Measurements from ENCODE around the gene FYN. TPM values are rescaled to one million over a fixed set of nuclear protein-coding genes. Genes with fewer than 3 reads are reported as not detected.

FYN gene
- total and polyA plus RNA-seq, 4 donors: 11.2 to 28.3 (median 19.7) TPM

- no peaks in the 10 kb centered on the region for H3K9me3 ChIP-seq (ENCODE audit: control insufficient read depth in 4 of 4, low read length in 3 of 4)
- TF ChIP-seq REST (IDR thresholded peaks at IDR 0.05): no peak
- TF ChIP-seq NR2F2 (IDR thresholded peaks at IDR 0.05): no peak
- no peak for TF ChIP-seq ATF3 (IDR thresholded peaks at IDR 0.05)
- TF ChIP-seq SP1 (IDR thresholded peaks at IDR 0.05): no peak
- no peak for TF ChIP-seq RXRA (IDR thresholded peaks at IDR 0.05)
- no peak for TF ChIP-seq RAD21 (IDR thresholded peaks at IDR 0.05)
- TF ChIP-seq JUND (IDR thresholded peaks at IDR 0.05): no peak
- no peak for TF ChIP-seq CTCF (IDR thresholded peaks at IDR 0.05; ENCODE audit: low read depth, low read length, missing input control)
- TF ChIP-seq EGR1 (IDR thresholded peaks at IDR 0.05; ENCODE audit: low read depth in 2 of 2): no peak
- TF ChIP-seq YY1 (IDR thresholded peaks at IDR 0.05): no peak
- no peak for TF ChIP-seq HNF4G (IDR thresholded peaks at IDR 0.05)
- no peak for TF ChIP-seq ZBTB33 (IDR thresholded peaks at IDR 0.05)
- 85% methylated on average over 5 of the region's 5 CpGs for WGBS
- no peak overlapping the region for H3K4me3 ChIP-seq (ENCODE audit: low read depth in 1 of 3, low read length in 3 of 3)
- H3K27ac ChIP-seq (ENCODE audit: low read depth in 1 of 2, low read length in 2 of 2): peak overlapping the region; percentile 58 to 94
- no peak overlapping the region for H3K9ac ChIP-seq (ENCODE audit: low read depth in 1 of 2, low read length in 2 of 2)
- H3K4me1 ChIP-seq (ENCODE audit: control insufficient read depth in 4 of 4, insufficient read depth in 4 of 4, low read length in 3 of 4): peaks cover 21 to 52% (median 34%) of the 10 kb centered on the region in 4 donors
- DNase-seq (ENCODE audit: low spot score): no peak
- H3K27me3 ChIP-seq (ENCODE audit: control insufficient read depth in 4 of 4, insufficient read depth in 4 of 4, low read length in 3 of 4): no peaks in the 10 kb centered on the region
- peaks cover 0 to 1% (median 0%) of the 10 kb centered on the region in 4 donors for H3K36me3 ChIP-seq (ENCODE audit: control insufficient read depth in 4 of 4, insufficient read depth in 3 of 4, low read depth in 1 of 4, low read length in 3 of 4)
Measured at GRCh38 chr6:111683157-111683556, 190.1 kb downstream of the FYN start.

- DNase-seq (ENCODE audit: low spot score): no peak
- H3K4me3 ChIP-seq (ENCODE audit: low read depth in 1 of 3, low read length in 3 of 3): no peak overlapping the region
- peaks cover 0 to 1% (median 0%) of the 10 kb centered on the region in 4 donors for H3K36me3 ChIP-seq (ENCODE audit: control insufficient read depth in 4 of 4, insufficient read depth in 3 of 4, low read depth in 1 of 4, low read length in 3 of 4)
- H3K27ac ChIP-seq (ENCODE audit: low read depth in 1 of 2, low read length in 2 of 2): no peak overlapping the region
- peaks cover 24 to 53% (median 41%) of the 10 kb centered on the region in 4 donors for H3K4me1 ChIP-seq (ENCODE audit: control insufficient read depth in 4 of 4, insufficient read depth in 4 of 4, low read length in 3 of 4)
- H3K9ac ChIP-seq (ENCODE audit: low read depth in 1 of 2, low read length in 2 of 2): no peak overlapping the region
- no peaks in the 10 kb centered on the region for H3K9me3 ChIP-seq (ENCODE audit: control insufficient read depth in 4 of 4, low read length in 3 of 4)
- no peaks in the 10 kb centered on the region for H3K27me3 ChIP-seq (ENCODE audit: control insufficient read depth in 4 of 4, insufficient read depth in 4 of 4, low read length in 3 of 4)
- 81% methylated on average over 3 of the region's 3 CpGs for WGBS
- TF ChIP-seq REST (IDR thresholded peaks at IDR 0.05) (no peak), HNF4G (IDR thresholded peaks at IDR 0.05) (no peak), NR2F2 (IDR thresholded peaks at IDR 0.05) (no peak), CTCF (IDR thresholded peaks at IDR 0.05; ENCODE audit: low read depth, low read length, missing input control) (no peak), SP1 (IDR thresholded peaks at IDR 0.05) (no peak), RXRA (IDR thresholded peaks at IDR 0.05) (no peak), FOXA1 (IDR thresholded peaks at IDR 0.05) (no peak), YY1 (IDR thresholded peaks at IDR 0.05) (no peak), EGR1 (IDR thresholded peaks at IDR 0.05; ENCODE audit: low read depth in 2 of 2) (no peak), ATF3 (IDR thresholded peaks at IDR 0.05) (no peak), MAX (IDR thresholded peaks at IDR 0.05) (no peak), TAF1 (conservative IDR thresholded peaks at IDR 0.05) (no peak), JUND (IDR thresholded peaks at IDR 0.05) (no peak), RAD21 (IDR thresholded peaks at IDR 0.05) (no peak)
Measured at GRCh38 chr6:111681860-111682259, 191.4 kb downstream of the FYN start.
